BJ (cell line): ENCODE data around the gene LAMA2. TPM values are rescaled to one million over a fixed set of nuclear protein-coding genes. Genes with fewer than 3 reads are reported as not detected.

ENCODE experiments used
- CTCF ChIA-PET: fragments of 350-600 bp; formaldehyde crosslinking; extraction: SDS; loops from one replicate; lab custom pipeline; 2021; ENCODE audit warnings: antibody characterized with exemption, inconsistent platforms; lab: Yijun Ruan, JAX
- POLR2A ChIA-PET: fragments of 300-600 bp; sonication (Branson Sonifier 250); formaldehyde crosslinking; extraction: SDS; loops from one replicate; lab custom pipeline; 2021; ENCODE audit warnings: antibody characterized with exemption; lab: Charles Lee
- DNase-seq: peaks from one replicate; pipeline ENCODE4 v3.0.0-alpha.2; 2011; ENCODE audit warnings: low read depth
- H3K27me3 ChIP-seq: 2 replicates; pipeline ENCODE4 v1.6.0; 2011; ENCODE audit warnings: low read length; ENCODE audit not compliant: control insufficient read depth, insufficient read depth
- H3K36me3 ChIP-seq: 2 replicates; pipeline ENCODE4 v1.5.1; 2011; ENCODE audit warnings: low read length; ENCODE audit not compliant: control insufficient read depth, insufficient read depth
- H3K4me3 ChIP-seq: 2 replicates; pipeline ENCODE4 v1.5.1; 2011; ENCODE audit warnings: low read depth, mild to moderate bottlenecking, control low read depth, low read length
- polyA plus RNA-seq: library from polyadenylated mRNA; depleted of rRNA; stranded (reverse); fragments of >200 nt; gene quantifications from 2 replicates; pipeline ENCODE4 v1.2.3, GENCODE V29; 2011
- TF ChIP-seq, protein P1 (sequence below): IDR thresholded peaks from 2 replicates; pipeline ENCODE4 v1.5.1; 2011; ENCODE audit warnings: low read depth, mild to moderate bottlenecking, control low read depth, inconsistent platforms, low read length, moderate library complexity; ENCODE audit not compliant: insufficient read depth

Gene LAMA2
- polyA plus RNA-seq, 1 experiment, result 50.0 TPM

DNA sequence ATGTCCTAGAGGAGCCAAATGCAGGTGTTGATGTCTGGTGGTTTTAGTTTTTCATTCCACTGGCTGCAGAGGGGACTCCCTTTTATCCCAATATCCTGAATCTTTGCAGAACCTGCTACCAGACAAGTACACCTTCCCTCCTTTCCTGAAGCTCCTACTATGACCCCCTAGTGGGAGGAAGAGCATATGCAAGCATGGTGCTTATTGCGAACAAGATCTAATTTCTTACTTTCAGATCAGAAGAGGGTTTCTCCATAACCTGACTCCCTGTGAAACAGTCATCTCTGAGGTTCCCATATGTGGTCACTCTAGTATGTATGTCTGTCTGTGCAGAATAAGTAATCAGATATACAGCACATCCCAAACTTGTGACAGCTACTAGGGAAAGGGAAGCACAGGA lies 549.8 kb downstream of the LAMA2 start:
- DNase-seq, result no peak
- TF ChIP-seq, protein P1, sequence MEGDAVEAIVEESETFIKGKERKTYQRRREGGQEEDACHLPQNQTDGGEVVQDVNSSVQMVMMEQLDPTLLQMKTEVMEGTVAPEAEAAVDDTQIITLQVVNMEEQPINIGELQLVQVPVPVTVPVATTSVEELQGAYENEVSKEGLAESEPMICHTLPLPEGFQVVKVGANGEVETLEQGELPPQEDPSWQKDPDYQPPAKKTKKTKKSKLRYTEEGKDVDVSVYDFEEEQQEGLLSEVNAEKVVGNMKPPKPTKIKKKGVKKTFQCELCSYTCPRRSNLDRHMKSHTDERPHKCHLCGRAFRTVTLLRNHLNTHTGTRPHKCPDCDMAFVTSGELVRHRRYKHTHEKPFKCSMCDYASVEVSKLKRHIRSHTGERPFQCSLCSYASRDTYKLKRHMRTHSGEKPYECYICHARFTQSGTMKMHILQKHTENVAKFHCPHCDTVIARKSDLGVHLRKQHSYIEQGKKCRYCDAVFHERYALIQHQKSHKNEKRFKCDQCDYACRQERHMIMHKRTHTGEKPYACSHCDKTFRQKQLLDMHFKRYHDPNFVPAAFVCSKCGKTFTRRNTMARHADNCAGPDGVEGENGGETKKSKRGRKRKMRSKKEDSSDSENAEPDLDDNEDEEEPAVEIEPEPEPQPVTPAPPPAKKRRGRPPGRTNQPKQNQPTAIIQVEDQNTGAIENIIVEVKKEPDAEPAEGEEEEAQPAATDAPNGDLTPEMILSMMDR, result peak; percentile 19; the same call in 1 of the 2 replicates
- H3K4me3 ChIP-seq, result no peak overlapping the region
- CTCF ChIA-PET, result interaction anchor here (1.0 kb wide), 1 partner anchor 15 kb away, joined by 3 read pairs; no protein-coding TSS in a partner anchor
- H3K27me3 ChIP-seq, result no peaks in the 10 kb centered on the region
- POLR2A ChIA-PET, result no interaction called here
- no peaks in the 10 kb centered on the region for H3K36me3 ChIP-seq

DNA sequence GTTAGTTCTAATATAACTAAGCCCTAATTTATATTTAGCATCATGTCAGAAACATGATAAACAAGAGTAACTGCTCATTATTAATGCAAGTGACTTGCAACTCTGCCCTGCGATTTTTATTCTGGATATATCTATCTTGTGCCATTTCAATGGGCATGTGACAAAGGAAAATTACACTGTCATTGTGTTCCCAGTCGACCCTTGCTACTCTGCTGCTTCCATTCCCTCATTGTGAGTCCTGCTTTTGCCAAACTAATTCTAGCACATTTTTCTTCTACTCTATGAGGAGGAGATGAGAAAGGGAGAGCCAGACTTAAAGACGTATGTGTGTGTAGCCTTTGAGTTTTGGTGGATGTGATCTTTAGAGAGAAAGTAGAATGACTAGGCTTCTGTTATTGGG lies 551.2 kb downstream of the LAMA2 start:
- POLR2A ChIA-PET, result no interaction called here
- no peak for DNase-seq
- Histone ChIP-seq H3K4me3 (no peak overlapping the region), H3K36me3 (no peaks in the 10 kb centered on the region), H3K27me3 (no peaks in the 10 kb centered on the region)
- CTCF ChIA-PET, result interaction anchor here (0.6 kb wide), 1 partner anchor 480 kb away, joined by 4 read pairs; no protein-coding TSS in a partner anchor
- TF ChIP-seq, protein P1, result no peak

- ChIA-PET POLR2A (no interaction called here), CTCF (interaction anchor here (0.9 to 1.1 kb wide), 2 partner anchors 11 to 12 kb away, joined by 3 to 7 read pairs; no protein-coding TSS in a partner anchor)
- DNase-seq, result peak; percentile 4
Measured at GRCh38 chr6:129440691-129441090, 557.8 kb downstream of the LAMA2 start.

GRCh38 chr6:129444683-129445082 lies 561.7 kb downstream of the LAMA2 start:
- ChIA-PET CTCF (no interaction called here), POLR2A (no interaction called here)
- Histone ChIP-seq H3K36me3 (no peaks in the 10 kb centered on the region), H3K4me3 (no peak overlapping the region), H3K27me3 (no peaks in the 10 kb centered on the region)
- no peak for DNase-seq
- TF ChIP-seq, protein P1, result no peak

More at GRCh38 chr6:129440691-129441090, 557.8 kb downstream of the LAMA2 start:
- H3K4me3 ChIP-seq, result no peak overlapping the region
- H3K27me3 ChIP-seq, result no peaks in the 10 kb centered on the region
- TF ChIP-seq, protein P1, result no peak
- H3K36me3 ChIP-seq, result no peaks in the 10 kb centered on the region

- TF ChIP-seq, protein P1, result no peak
- H3K36me3 ChIP-seq, result no peaks in the 10 kb centered on the region
- H3K27me3 ChIP-seq, result no peaks in the 10 kb centered on the region
- H3K4me3 ChIP-seq, result no peak overlapping the region
- DNase-seq, result no peak
- ChIA-PET POLR2A (no interaction called here), CTCF (interaction anchor here (0.6 to 0.7 kb wide), 2 partner anchors 9 to 20 kb away, joined by 3 read pairs; no protein-coding TSS in a partner anchor)
Measured at GRCh38 chr6:129446272-129447197, 563.6 kb downstream of the LAMA2 start.
